WTC11 (cell line): ENCODE results near the gene NRIP2.
A peak's percentile ranks its signal among the peaks of the same experiment; 100 is the strongest.

ENCODE experiments used
- CREB1 ChIP-seq: sonication (generic); formaldehyde crosslinking; IDR thresholded peaks from 2 replicates; pipeline ENCODE4 v1.8.0; 2023; ENCODE audit warnings: mild to moderate bottlenecking, missing genetic modification reagents
- ELF4 ChIP-seq: sonication (generic); formaldehyde crosslinking; IDR thresholded peaks from 2 replicates; pipeline ENCODE4 v1.8.1; 2022; ENCODE audit warnings: low read depth, mild to moderate bottlenecking, moderate library complexity, missing genetic modification reagents
- IRF2 ChIP-seq: sonication (generic); formaldehyde crosslinking; IDR thresholded peaks from 2 replicates; pipeline ENCODE4 v1.8.0; 2022; ENCODE audit warnings: low read depth, missing genetic modification reagents, borderline replicate concordance
- JUN ChIP-seq: sonication (generic); formaldehyde crosslinking; IDR thresholded peaks from 2 replicates; pipeline ENCODE4 v1.8.0; 2023; ENCODE audit warnings: mild to moderate bottlenecking, missing genetic modification reagents
- SP1 ChIP-seq: sonication (generic); formaldehyde crosslinking; conservative IDR thresholded peaks from 2 replicates; pipeline ENCODE4 v1.8.1; 2022; ENCODE audit warnings: missing genetic modification reagents
- ZNF138 ChIP-seq: sonication (generic); formaldehyde crosslinking; conservative IDR thresholded peaks from 2 replicates; pipeline ENCODE4 v1.8.1; 2022; ENCODE audit warnings: mild to moderate bottlenecking, moderate library complexity, missing genetic modification reagents
- ZNF219 ChIP-seq: sonication (generic); formaldehyde crosslinking; IDR thresholded peaks from 2 replicates; pipeline ENCODE4 v1.8.0; 2023; ENCODE audit warnings: missing genetic modification reagents, mild to moderate bottlenecking, borderline replicate concordance
- TF ChIP-seq, protein P1 (sequence below): fragments of 200-600 bp; IDR thresholded peaks from 2 replicates; pipeline ENCODE4 v1.8.0; 2022; ENCODE audit warnings: antibody characterized with exemption
- TF ChIP-seq, protein P2 (sequence below): sonication (generic); formaldehyde crosslinking; IDR thresholded peaks from 2 replicates; pipeline ENCODE4 v1.8.1; 2023; ENCODE audit warnings: mild to moderate bottlenecking, missing genetic modification reagents, moderate library complexity
- TF ChIP-seq, protein P3 (sequence below): sonication (generic); formaldehyde crosslinking; conservative IDR thresholded peaks from 2 replicates; pipeline ENCODE4 v1.8.1; 2022; ENCODE audit warnings: mild to moderate bottlenecking, missing genetic modification reagents
- TF ChIP-seq, protein P4 (sequence below): sonication (generic); formaldehyde crosslinking; IDR thresholded peaks from 2 replicates; pipeline ENCODE4 v1.8.1; 2022; ENCODE audit warnings: low read depth, missing genetic modification reagents, borderline replicate concordance
- TF ChIP-seq, protein P5 (sequence below): sonication (generic); formaldehyde crosslinking; IDR thresholded peaks from 2 replicates; pipeline ENCODE4 v1.8.0; 2022; ENCODE audit warnings: mild to moderate bottlenecking, missing genetic modification reagents

DNA sequence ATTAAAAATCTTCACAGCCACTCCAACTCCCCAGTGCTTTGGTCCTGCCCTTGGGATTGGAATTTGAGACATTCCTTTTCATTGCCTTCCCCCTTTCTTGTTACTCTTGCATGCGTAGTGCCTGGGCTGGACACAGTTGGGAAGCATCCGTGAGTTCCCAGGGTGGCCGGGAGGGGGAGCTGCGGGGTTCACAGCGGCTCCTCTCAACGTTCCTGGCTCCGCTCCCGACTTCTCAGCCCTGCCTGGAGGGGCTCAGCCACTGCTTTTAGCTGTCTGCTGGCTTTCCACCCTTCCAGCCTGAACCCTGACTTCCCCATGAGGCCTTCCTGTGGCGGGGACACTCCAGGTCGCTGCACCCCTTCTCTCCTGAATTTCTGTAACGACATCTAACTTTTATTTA, 18.8 kb upstream of the NRIP2 start:
- TF ChIP-seq, protein P1, sequence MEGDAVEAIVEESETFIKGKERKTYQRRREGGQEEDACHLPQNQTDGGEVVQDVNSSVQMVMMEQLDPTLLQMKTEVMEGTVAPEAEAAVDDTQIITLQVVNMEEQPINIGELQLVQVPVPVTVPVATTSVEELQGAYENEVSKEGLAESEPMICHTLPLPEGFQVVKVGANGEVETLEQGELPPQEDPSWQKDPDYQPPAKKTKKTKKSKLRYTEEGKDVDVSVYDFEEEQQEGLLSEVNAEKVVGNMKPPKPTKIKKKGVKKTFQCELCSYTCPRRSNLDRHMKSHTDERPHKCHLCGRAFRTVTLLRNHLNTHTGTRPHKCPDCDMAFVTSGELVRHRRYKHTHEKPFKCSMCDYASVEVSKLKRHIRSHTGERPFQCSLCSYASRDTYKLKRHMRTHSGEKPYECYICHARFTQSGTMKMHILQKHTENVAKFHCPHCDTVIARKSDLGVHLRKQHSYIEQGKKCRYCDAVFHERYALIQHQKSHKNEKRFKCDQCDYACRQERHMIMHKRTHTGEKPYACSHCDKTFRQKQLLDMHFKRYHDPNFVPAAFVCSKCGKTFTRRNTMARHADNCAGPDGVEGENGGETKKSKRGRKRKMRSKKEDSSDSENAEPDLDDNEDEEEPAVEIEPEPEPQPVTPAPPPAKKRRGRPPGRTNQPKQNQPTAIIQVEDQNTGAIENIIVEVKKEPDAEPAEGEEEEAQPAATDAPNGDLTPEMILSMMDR, result peak; percentile 88
- TF ChIP-seq, protein P2, sequence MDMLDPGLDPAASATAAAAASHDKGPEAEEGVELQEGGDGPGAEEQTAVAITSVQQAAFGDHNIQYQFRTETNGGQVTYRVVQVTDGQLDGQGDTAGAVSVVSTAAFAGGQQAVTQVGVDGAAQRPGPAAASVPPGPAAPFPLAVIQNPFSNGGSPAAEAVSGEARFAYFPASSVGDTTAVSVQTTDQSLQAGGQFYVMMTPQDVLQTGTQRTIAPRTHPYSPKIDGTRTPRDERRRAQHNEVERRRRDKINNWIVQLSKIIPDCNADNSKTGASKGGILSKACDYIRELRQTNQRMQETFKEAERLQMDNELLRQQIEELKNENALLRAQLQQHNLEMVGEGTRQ (CRISPR knock-in tag), result no peak
- TF ChIP-seq ZNF138, result no peak
- TF ChIP-seq, protein P3, sequence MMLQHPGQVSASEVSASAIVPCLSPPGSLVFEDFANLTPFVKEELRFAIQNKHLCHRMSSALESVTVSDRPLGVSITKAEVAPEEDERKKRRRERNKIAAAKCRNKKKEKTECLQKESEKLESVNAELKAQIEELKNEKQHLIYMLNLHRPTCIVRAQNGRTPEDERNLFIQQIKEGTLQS (CRISPR knock-in tag), result no peak
- TF ChIP-seq ELF4, result no peak
- TF ChIP-seq IRF2 (CRISPR knock-in tag), result no peak
- no peak for TF ChIP-seq ZNF219 (CRISPR knock-in tag)
- TF ChIP-seq SP1 (CRISPR knock-in tag), result no peak
- TF ChIP-seq, protein P4, sequence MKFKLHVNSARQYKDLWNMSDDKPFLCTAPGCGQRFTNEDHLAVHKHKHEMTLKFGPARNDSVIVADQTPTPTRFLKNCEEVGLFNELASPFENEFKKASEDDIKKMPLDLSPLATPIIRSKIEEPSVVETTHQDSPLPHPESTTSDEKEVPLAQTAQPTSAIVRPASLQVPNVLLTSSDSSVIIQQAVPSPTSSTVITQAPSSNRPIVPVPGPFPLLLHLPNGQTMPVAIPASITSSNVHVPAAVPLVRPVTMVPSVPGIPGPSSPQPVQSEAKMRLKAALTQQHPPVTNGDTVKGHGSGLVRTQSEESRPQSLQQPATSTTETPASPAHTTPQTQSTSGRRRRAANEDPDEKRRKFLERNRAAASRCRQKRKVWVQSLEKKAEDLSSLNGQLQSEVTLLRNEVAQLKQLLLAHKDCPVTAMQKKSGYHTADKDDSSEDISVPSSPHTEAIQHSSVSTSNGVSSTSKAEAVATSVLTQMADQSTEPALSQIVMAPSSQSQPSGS (CRISPR knock-in tag), result no peak
- TF ChIP-seq CREB1, result no peak
- TF ChIP-seq JUN (CRISPR knock-in tag), result no peak
- TF ChIP-seq, protein P5, sequence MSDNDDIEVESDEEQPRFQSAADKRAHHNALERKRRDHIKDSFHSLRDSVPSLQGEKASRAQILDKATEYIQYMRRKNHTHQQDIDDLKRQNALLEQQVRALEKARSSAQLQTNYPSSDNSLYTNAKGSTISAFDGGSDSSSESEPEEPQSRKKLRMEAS (CRISPR knock-in tag), result no peak
